K562 (cell line): ENCODE data around the gene RPS19BP1.

Experiments used
- CTCF ChIP-seq, 3 experiments: IDR thresholded peaks in 2 of 3; conservative IDR thresholded peaks in 1 of 3; 2 replicates each; pipeline ENCODE4 v1.5.1; 2011 to 2012; ENCODE audit warnings: low read length in 3 of 3, mild to moderate bottlenecking in 3 of 3, control low read depth in 2 of 3, improper control_type of control experiment in 1 of 3, inconsistent platforms in 1 of 3, low read depth in 1 of 3, mixed read lengths in 1 of 3, moderate library complexity in 1 of 3; ENCODE audit not compliant: insufficient read depth in 2 of 3
- LARP7 ChIP-seq: fragments of 450-650 bp; IDR thresholded peaks from 2 replicates; pipeline ENCODE4 v1.6.1; 2016
- PHB2 ChIP-seq: fragments of 450-650 bp; IDR thresholded peaks from 2 replicates; pipeline ENCODE4 v1.6.1; 2017; ENCODE audit warnings: low read depth
- SREBF1 ChIP-seq: fragments of 150-350 bp; IDR thresholded peaks from 2 replicates; pipeline ENCODE4 v1.6.1; 2014; ENCODE audit warnings: antibody characterized with exemption, low read depth, low read length, borderline replicate concordance
- TF ChIP-seq, protein P1 (sequence below), 2 experiments: fragments of 450-650 bp; IDR thresholded peaks; 2 replicates each; pipeline ENCODE4 v1.6.1; 2016
- TF ChIP-seq, protein P2 (sequence below): sonication (generic); formaldehyde crosslinking; IDR thresholded peaks from 2 replicates; pipeline ENCODE4 v1.8.1; 2023; ENCODE audit warnings: mild to moderate bottlenecking, missing genetic modification reagents

- TF ChIP-seq SREBF1: no peak
- no peak for TF ChIP-seq PHB2
- no peak for TF ChIP-seq LARP7
- TF ChIP-seq, protein P1, sequence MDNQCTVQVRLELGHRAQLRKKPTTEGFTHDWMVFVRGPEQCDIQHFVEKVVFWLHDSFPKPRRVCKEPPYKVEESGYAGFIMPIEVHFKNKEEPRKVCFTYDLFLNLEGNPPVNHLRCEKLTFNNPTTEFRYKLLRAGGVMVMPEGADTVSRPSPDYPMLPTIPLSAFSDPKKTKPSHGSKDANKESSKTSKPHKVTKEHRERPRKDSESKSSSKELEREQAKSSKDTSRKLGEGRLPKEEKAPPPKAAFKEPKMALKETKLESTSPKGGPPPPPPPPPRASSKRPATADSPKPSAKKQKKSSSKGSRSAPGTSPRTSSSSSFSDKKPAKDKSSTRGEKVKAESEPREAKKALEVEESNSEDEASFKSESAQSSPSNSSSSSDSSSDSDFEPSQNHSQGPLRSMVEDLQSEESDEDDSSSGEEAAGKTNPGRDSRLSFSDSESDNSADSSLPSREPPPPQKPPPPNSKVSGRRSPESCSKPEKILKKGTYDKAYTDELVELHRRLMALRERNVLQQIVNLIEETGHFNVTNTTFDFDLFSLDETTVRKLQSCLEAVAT (IDR thresholded peaks at IDR 0.05): 0 out of 4 replicates have a peak, but pooled peaks of 1 of the 2 experiments have one; percentile 11
- no peak for TF ChIP-seq CTCF (IDR thresholded peaks at IDR 0.05 in 2 of 3, conservative IDR thresholded peaks at IDR 0.05 in 1 of 3; ENCODE audit: insufficient read depth in 2 of 3, low read depth in 1 of 3, low read length in 3 of 3)
- TF ChIP-seq, protein P2, sequence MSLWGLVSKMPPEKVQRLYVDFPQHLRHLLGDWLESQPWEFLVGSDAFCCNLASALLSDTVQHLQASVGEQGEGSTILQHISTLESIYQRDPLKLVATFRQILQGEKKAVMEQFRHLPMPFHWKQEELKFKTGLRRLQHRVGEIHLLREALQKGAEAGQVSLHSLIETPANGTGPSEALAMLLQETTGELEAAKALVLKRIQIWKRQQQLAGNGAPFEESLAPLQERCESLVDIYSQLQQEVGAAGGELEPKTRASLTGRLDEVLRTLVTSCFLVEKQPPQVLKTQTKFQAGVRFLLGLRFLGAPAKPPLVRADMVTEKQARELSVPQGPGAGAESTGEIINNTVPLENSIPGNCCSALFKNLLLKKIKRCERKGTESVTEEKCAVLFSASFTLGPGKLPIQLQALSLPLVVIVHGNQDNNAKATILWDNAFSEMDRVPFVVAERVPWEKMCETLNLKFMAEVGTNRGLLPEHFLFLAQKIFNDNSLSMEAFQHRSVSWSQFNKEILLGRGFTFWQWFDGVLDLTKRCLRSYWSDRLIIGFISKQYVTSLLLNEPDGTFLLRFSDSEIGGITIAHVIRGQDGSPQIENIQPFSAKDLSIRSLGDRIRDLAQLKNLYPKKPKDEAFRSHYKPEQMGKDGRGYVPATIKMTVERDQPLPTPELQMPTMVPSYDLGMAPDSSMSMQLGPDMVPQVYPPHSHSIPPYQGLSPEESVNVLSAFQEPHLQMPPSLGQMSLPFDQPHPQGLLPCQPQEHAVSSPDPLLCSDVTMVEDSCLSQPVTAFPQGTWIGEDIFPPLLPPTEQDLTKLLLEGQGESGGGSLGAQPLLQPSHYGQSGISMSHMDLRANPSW (CRISPR knock-in tag): no peak
Measured at GRCh38 chr22:39563571-39564428, 31.3 kb upstream of the RPS19BP1 start.
